GM19452 (cell line): Measurements from ENCODE around the gene KCNH1.

Source experiments
- ATAC-seq: cut with Tn5 transposase; IDR thresholded peaks from one replicate; pipeline ENCODE4 v1.9.1; 2021; ENCODE audit not compliant: unreplicated experiment

The KCNH1 gene

DNA sequence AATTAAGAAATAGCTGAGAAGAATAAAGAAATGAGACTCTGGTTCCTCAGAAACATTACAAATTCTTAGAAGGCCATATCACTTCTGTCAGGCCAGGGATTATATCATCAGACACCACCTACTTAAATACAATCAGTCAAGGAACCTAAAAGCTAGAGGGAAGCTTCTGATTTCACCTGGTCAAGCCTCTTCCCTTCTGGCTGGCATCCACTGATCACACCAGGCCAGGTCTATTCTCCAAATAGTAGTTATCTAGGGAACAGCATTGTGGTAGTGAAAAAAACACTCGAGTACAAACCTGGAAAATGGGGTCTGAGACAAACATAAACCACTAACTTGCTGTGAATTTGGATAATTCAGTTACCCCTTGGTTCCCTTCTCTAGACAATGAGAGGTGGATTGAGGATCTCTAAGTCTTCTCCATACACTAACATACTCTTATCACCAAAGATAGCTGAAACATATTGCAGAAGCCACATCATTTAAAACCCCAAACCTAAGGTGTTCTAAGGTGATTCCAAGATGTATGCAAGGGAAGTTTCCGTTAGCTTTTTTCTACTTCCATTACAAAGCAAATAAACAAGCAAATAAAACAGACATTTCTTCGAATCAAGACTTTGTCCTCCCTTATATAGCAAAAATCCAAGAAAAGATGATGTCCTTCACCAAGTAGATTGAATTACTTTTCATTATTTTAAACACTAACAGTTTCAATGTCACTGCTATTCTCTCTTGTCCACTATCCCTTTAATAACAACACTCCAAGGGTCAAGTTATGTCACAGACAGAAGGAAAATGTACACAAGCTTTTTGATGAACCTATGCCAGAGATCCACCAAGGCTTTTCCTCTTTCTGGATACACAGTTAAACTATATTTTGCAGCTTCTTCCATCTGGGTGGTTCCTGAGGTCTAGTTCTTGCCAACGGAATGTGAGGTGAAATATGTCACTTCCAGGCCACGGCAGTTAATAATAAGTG, 212.9 kb downstream of the KCNH1 start:
- no peak for ATAC-seq

DNA sequence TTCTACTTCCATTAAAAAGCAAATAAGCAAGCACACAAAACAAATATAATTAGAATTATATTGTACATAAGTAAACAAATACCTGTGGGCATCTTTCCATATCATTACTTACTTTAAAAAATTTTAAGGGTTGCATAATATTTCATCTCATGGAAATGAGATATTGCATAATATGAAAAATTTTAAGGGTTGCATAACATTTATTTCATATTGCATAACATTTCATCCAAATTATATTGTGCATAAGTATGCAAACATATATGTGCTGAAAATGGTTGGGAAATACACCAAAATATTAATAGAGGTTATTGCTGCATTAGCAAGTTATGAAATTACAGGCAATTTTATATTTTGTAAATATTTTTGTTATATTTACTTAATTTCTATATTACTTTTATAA, 213.7 kb downstream of the KCNH1 start:
- no peak for ATAC-seq

DNA sequence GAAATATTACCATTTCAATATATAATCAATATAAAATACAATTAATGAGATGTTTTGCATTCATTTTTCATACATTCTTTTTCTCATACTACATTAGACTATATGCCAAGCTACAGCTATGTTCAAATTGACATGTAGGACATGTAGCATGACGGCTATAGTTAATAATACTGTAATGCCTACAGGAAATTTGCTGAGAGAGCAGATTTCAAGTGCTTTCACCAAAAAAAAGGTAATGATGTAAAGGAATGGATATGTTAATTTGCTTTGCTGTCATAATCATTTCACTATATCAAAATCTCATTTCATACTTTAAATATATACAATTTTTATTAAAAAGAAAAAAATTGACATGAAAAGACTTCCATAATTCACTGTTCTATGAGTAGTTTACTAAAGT, 215.1 kb downstream of the KCNH1 start:
- ATAC-seq = no peak

DNA sequence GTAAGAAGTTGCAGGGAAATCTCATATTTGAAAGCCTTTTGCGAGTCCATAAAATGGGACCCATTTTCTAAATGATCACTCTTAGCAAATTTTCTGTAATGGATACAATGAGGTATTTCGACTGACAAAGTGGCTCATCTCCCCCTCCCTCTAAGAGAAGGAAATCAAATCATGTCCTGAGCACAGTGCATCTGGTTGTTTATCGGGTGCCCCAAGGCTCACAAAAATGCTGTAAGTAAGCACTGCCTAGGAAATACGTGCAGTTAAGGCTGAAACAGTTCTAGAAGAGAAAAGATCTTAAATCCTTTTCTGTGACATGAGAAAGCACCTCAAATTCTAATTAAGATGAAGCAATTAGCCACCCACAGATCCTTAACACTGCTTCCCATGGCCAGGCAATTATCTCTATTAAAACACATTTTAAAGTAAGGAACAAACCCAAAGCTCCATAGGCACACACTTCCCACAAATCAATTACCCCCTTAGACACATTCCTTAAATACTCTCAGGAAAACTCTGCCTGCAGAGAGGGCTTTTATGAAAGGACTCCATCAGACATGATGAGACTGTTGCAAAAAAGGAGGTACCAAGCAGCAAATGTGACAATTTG, 216.3 kb downstream of the KCNH1 start:
- no peak for ATAC-seq

DNA sequence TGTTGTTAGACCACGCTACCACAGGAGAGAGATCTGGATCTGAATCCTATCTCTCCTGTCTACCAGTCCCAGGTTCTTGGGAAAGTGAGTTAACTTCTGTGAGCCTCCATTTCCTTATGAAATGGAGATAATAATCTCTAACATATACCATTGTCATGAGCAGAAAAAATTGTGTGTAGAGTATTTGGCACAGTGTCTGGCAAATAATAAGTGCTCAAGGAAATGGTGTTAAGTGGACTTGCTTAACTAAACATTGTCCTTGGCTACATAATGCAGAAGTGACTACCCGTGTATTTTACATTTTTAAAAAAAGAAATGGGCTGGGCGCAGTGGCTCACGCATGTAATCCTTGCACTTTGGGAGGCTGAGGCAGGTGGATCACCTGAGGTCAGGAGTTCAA, 217.4 kb downstream of the KCNH1 start:
- no peak for ATAC-seq

DNA sequence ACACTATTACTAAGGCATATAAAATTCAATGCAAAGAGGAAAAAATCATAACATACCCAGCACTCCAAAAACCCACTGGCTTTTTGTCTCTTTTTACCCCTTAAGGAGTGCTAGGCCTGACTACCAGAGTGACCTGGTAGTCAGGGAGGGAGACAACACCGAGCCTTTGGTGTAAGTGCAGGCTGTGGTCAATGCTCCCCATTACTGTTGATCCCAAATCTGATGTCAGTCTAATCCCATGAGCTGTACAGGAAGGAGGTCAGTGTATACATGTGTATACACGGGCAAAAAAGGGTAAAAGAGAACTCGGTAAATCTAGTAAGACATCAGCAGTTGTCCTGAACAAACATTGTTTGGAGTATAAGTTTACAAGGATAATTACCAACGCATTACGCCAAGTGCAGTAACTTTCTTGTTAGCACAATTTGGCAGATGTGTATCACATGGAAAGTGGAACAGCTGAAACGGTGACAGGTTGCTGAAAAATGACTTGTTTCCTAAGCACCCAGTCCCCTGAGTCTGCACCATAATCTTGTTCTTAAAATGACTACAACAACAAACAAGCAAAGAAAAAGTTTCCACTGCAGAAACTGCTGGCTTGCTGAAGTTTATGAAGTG, 217.9 kb downstream of the KCNH1 start:
- ATAC-seq = no peak

DNA sequence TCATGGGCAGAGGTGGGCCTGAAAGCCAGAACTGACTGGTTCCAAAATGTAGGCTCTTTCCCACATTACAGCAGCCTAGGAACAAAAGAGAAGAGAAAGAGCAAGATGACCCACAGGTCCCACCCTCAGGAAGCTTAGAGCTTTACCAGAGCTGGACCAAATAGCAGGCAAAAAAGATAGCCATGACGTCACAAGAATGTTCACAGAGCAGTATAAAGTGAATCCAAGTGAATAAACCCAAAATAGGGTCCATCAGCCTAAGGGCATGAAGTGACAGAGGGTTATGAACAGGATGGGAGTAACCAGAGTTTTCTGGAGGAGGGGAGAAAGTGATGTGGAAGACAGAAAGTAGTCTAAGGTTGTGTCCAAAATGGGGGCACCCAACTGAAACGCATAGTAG, 221.2 kb downstream of the KCNH1 start:
- ATAC-seq = no peak

DNA sequence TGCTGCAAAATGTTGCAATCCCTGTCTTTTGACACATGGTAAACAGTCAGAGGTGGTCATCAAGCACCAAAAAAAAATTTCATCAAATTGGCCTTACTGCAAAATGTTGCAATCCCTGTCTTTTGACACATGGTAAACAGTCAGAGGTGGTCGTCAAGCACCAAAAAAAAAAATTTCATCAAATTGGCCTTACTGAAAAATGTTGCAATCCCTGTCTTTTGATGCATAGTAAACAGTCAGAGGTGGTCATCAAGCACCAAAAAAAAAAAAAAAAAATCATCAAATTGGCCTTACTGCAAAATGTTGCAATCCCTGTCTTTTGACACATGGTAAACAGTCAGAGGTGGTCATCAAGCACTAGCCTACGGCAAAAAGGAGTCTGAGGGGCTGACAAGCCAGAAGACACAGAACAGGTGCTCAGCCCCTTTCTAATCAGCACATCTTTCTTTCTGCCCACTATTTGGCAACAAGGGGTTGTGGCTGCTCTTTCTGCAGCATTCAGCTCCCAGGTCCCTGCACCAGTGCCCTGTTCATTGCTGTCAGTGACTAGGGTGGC, 223.8 kb downstream of the KCNH1 start:
- no peak for ATAC-seq

DNA sequence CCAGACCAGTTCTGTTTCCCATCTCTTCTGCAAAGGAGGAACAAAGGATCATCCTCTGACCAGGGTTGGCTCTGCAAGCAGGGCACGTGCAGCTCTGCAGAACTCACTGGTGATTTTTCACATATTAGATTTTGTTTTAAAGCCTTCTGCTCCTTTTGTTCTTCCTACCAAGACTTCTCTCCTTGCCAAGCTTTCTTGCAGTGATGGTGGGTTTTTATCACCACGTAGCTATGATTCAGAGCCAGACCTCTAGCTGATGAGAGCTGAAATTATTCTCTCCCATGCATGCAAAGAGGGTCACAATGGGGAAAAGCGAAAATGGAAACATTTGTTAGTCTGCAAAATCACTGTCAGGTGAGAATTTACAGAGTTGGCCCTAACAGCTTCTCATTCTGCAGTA, 225.2 kb downstream of the KCNH1 start:
- ATAC-seq = no peak

DNA sequence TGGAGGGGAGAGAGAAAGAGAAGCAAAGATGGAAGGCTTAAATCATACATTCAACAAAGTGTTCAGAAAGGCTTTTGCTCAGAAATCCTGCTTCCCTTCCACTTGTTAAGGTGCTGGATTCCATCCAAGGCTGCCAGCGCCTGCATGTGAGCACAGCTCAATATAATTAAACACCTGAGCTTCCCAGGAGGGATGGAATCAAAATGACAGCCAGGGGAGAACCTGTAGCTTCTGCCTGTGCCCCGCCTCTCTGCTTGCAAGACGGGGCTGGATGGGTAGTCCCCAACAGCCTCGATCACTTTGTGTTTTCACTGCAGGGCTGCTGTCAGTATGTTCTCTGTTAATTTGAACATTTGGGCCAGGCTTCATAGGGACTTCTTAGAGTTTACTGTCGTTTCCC, 225.7 kb downstream of the KCNH1 start:
- ATAC-seq = no peak

DNA sequence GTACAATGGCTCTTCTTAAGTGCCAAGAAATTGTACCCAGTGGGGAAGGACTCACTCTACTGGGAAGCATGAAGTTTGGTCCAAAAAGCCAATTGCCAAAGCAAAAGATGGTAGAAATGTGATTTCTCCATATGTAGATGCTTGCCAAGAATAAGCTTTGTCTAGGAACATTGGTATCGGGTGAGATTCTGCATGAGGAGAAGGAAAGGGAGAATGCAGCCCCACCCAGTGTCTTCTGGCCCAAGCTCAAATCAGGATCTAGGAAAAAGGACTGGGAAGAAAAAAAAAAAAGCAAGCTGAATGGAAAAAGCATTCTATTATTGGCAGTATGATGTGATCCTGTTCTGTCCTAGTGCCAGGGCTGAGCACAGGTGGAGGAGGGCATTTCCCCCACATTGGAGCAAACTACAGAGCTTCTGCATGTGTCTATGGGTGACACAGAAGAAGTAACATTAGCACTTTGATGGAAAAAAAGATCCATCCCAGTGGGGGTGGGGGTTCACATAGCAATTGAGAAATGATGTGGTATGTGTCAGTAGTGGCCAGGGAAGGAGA, 226.6 kb downstream of the KCNH1 start:
- ATAC-seq = no peak

DNA sequence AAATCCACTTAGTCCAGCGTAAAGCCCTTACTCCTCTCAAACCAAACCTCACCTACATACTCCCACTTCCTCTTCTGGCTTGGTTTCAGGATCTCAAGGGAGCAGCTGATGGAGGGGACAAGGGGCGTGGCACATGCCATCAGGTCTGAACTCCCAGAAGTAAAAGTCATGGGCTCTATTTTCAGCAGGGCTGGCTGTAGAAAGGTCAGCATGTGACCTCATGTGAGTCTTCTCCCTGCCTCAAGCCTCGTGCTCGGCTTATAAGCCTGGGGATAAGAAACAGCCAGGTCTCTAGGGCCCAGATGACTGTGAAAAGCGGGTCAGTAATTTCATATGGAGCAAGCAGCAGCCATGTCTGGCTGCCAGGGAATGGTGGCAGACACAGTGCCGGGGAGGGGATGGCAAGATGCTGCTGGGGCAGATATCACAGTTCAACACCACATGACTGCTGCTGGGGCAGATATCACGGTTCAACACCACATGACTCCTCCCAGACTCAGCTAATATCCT, 227.9 kb downstream of the KCNH1 start:
- ATAC-seq = no peak

DNA sequence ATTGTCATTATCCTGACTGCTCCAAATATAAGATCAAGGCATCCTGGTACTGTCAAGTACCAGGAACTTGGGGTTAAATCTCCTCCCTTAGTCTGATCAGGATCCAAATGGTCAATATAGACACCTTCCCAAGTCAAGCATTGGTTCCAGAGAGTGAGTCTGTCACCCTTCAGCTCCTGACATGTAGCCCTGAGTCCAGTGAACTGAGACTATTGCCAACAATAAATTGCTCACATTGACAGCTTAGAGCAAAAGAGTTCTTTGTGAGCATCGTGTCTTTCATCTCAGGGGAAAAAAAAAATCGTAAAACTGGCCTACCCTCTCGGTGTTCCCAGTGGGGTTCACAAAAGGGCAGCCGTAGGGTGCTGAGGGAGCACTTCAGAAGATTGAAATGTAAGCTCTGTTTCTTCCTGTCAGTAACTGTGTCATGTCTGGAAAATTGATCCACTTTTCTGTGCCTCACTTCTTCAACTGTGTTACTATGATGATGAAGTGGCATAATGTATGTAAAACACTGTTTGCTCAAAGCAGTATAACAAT, 228.5 kb downstream of the KCNH1 start:
- ATAC-seq = no peak

DNA sequence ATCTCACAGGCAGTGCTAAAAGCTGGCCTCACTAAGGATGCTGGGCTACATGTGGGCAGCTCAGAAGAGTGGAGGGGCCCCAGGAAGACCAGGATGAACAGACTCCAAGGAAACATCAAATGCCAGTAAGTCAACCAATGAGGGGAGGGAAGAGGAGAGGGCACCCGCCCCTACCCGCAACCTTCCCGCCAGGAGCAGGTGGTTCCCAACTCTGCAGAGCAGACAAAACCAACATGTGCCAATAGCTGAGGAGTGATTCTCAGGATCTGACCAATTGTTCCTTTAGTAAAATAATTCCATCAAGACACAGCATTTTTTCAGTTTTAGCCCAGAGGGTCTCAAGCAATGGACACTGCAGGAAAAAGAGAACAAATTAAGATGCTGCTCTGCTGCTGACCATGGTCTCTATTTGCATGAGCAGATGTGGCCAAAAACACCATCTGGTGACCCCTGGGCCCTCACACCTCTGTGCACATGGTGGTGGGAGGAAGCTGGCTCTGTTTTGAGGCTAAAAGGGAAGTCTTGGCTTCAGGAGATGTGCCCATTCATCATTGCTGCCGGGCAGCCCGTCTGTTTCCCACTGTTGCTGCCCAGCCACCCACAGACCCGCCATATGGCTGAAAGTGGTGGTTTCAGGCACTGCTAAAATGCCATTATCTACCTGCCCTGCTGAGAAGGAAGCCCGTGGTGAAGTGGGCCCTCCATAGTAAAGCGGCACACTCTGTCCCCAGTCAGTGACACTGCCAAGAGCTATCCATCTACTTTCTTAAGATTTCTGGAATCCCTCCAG, 231.8 kb downstream of the KCNH1 start:
- ATAC-seq = no peak

DNA sequence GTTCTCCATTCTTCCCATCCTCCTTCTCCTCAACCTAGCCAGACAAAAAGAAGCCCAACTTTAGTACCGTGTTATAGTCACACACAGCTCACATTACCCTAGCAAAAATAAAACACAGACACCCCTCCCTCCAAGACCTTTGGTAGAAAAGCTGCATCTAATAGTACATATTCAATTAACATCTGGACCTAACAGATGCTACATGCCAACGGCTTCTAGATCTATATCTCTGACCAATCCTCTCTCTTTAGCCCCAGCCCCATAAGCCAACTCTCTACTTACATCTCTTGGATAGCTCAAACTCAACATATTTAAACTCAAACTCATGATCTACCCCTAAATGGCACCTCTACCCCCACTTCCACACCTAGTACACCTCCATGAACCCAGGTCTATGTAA, 233.1 kb downstream of the KCNH1 start:
- ATAC-seq = no peak

DNA sequence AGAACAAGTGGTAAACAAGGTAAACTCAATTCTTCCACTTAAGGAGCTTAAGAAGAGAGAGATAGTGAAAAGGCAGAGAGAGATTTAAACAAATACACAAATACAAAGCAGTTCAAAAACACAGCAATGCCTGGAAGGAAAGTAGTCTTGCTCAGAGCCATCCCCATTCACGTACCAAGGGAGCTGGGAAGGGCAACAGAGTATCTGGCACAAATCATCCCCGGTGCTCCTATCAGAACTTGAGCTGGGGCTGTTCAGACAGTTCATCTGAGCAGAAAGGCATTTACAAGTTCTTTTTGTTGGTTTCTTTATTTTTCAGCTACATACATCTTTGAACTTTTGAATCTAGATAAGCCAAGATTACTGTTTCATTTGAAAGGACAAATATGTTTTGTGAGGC, 233.9 kb downstream of the KCNH1 start:
- no peak for ATAC-seq

DNA sequence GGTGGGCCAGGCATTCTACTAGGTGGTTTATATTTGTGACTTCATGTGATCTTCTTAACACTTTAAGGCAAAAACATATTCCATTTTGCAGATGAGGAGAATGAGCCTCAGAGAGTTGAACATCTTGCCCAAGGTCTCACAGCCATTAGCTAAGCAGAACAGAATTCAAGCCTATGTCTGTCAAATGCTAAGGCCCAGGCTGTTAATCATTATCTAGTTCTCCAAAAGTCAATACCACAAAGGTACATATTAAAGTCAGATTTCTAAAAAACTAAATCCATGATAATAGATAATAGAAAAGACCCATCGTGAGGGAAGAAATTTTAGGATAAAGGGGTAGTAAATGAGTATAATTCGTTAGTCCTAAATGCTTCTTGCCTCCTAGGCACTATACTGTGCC, 234.3 kb downstream of the KCNH1 start:
- ATAC-seq = no peak

DNA sequence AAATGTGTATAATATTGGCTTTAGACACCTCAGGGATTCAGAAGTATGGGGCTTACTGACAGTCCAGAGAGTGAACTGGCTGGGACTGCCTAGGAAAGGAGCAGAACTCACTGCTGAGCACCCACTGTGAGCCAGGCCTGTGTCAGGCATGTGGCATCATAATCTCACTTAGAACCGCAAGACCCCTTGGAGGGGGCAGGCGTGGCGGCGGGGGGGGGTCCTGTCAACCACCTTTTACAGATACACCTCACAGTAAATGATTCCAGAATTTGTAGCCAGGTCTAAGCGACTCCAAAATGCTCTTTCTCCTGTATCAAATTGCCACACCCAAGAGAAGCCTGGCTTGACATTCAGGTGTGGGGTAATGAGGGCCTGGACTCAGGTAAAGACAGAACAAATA, 235.5 kb downstream of the KCNH1 start:
- no peak for ATAC-seq

DNA sequence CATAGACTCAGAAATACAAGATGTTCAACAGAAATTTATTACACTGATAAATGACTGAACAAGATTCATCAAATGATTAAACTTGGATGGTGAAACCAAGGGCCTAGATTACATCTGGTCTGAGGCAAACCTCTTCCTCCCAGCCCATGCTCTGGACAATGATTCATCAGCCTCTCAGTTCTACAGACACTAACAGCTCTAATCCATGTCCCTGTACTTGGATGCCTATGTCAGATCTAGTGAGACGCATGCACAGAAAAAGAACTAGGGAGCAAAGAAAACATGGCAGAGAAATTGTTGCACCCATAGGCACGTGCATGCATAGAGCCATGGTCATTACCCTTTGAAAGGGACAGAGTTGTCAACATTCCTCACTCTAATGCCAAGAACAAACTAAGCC, 250.1 kb downstream of the KCNH1 start:
- no peak for ATAC-seq
